Islet precursor cell (in vitro differentiated cells): ENCODE data around the gene TRAF7.

Source experiments
- DNase-seq: peaks from one replicate; pipeline ENCODE4 v3.0.0-alpha.2; 2018

Gene TRAF7

GRCh38 chr16:2167068-2167638, 11.6 kb downstream of the TRAF7 start:
- no peak for DNase-seq

DNA sequence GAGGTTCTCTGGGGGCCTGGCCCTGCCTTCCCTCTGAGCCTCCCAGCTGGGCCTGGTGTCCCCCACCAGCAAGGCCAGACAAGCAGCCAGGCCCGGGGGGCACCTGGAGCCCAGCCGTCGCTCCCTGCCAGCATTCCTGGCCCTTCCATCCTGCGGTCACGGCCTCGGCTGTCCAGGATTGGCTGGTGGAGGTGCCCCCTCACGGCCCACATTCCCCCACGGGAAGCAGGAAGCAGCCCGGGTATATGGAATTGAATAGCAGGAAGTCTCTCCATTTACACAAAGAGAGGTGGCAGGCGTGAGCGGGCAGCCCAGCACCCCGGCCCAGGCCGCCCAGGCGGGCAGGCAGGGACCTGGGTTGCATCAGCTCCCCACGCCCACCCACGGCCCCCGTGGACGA, 14.5 kb downstream of the TRAF7 start:
- no peak for DNase-seq

GRCh38 chr16:2170587-2171435, 15.2 kb downstream of the TRAF7 start:
- no peak for DNase-seq

DNA sequence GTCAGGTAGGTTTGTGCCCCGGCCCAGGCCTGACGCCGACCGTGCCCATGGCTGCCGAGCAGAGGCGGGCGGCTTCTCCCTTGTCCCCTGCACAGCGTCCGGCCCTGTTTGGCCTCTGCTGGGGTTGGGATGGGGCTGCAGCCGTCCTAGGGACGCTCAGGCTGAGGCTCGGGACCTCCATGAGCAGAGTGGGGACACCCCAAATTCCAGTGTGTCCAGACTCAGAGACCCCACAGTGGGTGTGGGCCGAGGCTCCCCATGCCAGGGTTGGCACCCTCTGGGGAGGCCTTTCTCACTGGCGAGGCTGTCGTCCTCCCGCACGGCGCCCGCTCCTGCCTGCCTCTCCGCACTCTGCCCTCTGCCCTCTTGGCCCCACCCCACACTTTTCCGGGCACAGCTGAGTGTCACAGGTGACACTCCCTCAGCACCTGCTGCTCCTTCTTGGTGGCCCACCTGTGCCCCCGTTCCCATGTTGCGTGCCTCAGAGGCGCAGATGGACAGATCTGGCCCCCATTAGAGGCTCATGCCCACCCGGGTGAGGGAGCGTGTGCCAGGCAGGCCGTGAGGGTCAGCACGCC, 16.1 kb downstream of the TRAF7 start:
- no peak for DNase-seq

DNA sequence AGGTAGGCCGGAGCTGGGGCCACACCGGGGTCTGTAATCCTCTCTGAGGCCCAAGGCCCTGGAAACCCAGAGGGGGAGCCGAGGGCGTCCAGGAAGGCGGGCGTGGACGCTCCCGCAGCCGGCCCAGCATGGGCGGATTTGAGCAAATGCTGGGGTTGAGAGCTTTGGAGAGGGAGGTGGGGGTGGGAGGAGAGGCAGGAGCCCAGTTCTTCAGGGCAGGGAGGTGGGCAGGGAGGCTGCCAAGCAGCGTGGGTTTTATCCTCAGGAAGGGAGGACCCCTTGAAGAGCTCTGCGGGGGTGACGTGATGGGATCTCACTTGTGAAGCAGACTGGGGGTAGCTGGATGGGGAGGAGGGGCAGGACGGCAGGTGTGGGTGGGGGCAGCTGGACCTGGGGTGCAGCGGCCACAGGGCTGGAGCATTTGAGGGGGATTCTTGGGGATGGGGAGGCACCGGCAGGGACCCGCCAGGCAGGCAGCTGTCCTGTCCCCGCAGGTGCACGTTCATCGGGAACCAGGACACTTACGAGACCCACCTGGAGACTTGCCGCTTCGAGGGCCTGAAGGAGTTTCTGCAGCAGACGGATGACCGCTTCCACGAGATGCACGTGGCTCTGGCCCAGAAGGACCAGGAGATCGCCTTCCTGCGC, 17.2 kb downstream of the TRAF7 start:
- DNase-seq: no peak

GRCh38 chr16:2173366-2173765, 17.8 kb downstream of the TRAF7 start:
- DNase-seq: no peak

- no peak for DNase-seq
Observed at GRCh38 chr16:2173916-2174315, 18.3 kb downstream of the TRAF7 start.

- DNase-seq: no peak
Observed at GRCh38 chr16:2174396-2175131, 19.0 kb downstream of the TRAF7 start.

DNA sequence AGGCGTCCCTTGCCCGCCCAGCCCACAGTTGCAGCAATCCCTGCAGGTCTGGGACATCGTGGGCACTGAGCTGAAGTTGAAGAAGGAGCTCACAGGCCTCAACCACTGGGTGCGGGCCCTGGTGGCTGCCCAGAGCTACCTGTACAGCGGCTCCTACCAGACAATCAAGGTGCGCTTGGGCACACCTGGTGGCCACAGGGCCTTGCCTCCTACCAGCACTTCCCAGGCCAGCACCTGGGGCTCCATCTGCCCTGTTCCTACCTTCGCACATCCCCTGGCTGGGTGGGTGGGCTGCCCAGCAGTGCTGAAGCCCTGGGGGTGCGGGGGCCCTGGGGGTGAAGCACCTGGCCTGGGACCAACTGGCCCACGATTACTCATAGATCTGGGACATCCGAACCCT, 19.9 kb downstream of the TRAF7 start:
- no peak for DNase-seq

DNA sequence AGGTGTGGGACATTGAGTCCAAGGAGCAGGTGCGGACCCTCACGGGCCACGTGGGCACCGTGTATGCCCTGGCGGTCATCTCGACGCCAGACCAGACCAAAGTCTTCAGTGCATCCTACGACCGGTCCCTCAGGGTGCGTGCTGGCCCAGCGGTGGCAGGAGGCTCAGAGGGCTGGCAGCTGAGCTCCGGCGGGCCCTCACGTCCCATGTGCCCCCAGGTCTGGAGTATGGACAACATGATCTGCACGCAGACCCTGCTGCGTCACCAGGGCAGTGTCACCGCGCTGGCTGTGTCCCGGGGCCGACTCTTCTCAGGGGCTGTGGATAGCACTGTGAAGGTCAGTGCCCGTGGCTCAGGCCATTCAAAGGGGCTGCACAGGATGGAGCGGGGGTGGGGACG, 20.5 kb downstream of the TRAF7 start:
- no peak for DNase-seq

DNA sequence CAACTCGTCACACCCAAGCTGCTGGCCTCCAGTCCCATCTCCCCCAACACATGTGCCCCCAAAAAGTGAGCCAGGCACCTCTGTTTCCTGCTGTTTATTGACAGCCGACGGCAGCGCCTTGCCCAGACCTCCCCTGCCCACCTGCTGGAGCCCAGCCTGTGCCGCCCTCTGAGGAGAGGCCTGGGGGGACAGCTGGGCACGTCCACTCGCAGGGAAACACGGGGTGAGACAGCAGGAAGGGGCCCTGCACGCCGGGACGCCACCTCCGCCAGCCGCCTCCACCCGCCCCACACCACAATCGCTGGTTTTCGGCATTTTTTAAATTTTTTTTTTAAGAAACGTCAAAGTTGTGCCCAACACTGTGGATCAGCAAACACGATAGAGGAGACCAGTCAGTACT, 21.5 kb downstream of the TRAF7 start:
- DNase-seq: no peak

DNA sequence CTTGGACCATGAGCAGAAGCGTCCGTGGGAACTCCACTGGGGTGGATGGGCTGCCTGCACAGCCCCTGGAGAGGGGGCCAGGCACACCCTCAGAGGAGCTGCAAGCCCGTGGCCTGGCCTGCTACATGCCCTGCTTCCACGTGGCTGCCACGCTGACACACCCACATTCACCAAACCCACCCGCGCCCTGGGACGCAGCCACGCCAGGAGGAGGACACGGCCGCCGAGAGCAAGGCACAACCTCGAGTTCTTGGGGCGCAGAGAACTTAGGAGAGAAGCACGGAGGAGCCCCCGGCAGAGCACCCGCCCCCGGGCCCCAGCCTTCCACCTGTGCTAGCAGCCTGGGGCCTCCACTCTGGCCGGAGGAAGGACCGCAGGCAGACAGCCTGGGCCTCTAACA, 22.0 kb downstream of the TRAF7 start:
- DNase-seq: no peak

DNA sequence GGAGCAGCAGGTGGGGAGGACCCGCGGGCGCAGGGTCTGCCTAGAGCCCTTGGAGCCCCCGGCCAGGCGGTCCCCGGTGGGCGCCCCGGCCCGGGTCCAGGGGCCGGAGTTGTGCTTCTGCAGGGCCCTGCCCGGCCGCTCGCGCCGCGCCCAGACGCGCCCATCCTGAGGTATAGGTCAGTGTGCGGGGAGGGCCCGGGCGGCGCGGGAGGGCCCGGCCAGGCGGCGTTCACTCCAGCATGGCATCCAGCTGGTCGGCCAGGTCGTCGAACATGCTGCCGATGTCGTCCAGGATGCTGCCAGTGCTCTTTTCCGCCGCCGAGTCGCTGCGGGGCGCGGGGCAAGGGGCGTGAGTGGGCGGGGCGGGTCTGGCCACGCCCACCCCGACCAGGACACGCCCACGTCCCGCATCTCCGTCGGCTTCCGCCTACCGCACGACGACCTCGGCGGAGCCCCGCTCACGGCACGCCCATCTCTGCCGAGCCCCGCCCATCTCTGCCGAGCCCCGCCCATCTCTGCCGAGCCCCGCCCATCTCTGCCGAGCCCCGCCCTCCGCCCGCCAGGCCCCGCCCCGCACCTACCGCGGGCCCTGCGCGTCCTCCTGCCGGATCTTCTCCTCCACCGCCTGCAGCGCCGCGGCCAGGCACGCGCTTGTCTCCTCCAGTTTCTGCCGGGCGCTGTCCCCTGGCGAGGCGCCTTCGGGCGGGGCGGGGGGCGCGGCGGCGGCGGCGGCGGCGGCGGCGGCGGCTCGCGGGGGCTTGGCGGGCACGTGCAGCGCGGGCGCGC, 22.9 kb downstream of the TRAF7 start:
- DNase-seq: peak; percentile 66

DNA sequence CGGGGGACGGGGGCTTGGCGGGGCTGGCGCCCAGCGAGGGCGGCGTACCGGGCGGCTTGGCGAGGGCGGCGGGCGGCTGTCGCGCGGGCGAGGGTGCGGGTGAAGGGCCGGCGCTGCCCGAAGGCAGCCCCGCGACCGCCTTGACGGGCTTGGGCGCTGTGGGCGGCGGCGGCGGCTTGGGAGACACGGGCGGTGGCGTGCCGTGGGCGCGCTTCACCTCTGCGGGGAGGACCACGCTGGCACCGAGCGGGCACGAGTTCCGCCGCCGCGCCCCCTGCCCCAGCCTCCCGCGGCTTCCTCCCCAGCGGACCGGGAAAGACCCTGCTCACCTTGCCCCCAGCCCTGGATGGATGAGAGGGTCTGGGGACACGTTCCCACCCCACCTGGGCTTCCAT, 23.5 kb downstream of the TRAF7 start:
- no peak for DNase-seq

DNA sequence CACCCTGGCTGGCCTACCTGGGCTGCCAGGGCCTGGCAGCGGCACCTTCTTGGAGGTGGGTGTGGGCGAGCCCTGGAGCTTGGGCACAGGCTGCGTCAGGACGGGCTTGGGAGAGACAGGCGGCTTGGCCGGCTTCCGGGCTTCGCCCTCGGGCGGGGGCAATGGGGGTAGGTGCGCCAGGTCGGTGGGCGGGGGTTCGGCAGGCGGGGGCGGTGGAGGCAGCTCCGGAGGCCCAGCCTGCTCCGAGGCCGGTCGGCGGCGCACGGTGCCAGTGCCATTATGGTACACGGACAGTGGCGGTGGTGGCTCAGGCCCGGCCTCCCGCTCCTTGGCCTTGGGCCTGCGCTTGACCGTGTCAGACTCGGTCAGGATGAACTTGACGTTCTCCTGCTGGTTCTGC, 24.0 kb downstream of the TRAF7 start:
- DNase-seq: no peak

DNA sequence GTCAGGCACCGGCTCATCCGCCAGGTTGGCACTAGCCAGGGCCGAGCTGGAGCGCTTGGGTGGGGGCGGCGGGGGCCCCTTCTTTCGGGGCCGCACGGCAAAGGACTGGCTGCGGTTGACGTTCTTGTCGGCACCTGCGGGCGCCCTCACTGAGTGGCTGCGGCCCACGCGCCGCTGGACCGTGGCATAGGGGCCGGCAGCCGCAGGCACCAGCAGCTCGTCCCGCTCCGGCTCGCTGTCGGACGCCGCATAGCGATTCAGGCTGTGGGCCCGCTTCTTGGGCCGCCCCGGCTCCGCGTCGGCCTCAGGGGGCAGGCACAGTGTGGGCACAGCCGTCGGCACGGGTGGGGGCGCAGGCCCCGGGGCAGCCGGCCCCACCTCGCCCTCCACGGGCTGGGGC, 24.9 kb downstream of the TRAF7 start:
- no peak for DNase-seq

- no peak for DNase-seq
Observed at GRCh38 chr16:2180962-2181923, 25.7 kb downstream of the TRAF7 start.

DNA sequence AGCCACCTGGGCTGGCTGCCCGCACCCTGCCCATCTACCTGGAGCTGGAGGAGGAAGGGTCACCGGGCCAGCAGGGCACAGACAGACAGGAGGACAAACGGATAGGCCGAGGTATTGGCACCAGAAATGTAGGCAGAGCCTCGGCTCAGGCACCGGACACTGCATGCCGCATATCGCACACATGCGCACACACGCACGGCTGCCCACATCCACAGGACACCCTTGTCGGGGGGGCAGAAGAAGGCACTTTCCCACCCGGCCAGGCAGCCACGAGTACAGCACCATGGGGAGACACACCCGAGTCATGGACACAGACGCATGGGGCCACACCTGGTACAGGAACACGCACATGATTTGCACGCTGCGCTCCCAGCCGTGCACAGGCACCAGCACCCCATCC, 26.4 kb downstream of the TRAF7 start:
- no peak for DNase-seq

DNA sequence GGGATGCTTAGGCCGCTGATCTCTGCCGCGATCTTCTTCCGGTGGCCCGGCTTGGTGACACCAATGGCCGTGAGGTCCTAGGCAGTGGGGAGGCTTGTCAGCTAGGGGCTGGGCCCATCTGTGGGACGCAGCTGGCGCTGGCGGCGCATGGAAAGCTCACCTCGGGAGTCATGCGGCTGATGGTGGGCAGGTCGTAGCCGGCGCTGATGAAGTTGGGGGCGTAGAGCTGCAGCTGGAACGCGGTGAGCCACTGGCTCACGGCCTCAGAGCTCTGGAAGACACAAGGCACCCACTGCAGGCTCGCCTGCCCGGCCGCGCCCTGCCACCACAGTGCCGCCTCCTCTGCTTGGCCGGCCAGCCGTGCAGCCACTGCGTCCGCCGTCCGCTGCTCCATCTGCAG, 28.1 kb downstream of the TRAF7 start:
- no peak for DNase-seq

- DNase-seq: no peak
Observed at GRCh38 chr16:2184346-2184745, 28.8 kb downstream of the TRAF7 start.

GRCh38 chr16:2184962-2185361, 29.4 kb downstream of the TRAF7 start:
- no peak for DNase-seq
